HL-60 (cell line): ENCODE measurements around the gene CD38.

Source experiments
- GABPA ChIP-seq: IDR thresholded peaks from 2 replicates; pipeline ENCODE4 v1.6.1; 2012; ENCODE audit warnings: low read depth
- TF ChIP-seq, protein P1 (sequence below): IDR thresholded peaks from one replicate; pipeline ENCODE4 v1.5.1; 2011; ENCODE audit warnings: low read length, control low read depth, inconsistent platforms; ENCODE audit not compliant: insufficient read depth
- TF ChIP-seq, protein P2 (sequence below): IDR thresholded peaks from 2 replicates; pipeline ENCODE4 v1.6.1; 2012; ENCODE audit warnings: low read depth; ENCODE audit not compliant: insufficient replicate concordance

DNA sequence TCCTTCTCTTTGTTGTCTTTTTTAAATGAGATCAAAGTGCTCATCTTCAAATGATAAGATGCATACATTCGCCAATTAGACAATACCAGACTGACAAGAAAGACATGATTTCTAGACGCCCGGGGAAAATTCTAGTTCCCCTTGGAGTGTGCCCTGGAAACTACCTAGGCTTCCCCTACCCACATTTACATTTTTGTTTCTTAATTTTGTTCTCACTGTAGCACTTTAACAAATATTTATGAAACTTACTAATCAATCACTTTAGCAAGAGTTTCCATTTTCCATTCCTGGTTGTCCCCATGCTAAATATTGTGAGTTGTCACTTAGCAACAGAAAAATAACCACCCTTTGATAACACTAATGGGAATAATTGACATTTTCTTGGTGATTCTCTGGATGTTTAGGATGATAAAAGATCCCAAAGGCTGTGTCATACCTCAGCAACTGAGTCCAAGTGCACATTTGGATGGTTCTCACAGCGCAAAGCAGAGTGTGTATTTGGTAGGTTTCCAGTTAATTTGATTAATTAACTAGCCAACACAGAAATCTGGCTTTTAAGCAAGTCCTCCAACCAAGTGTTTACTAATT, 90.8 kb downstream of the CD38 start:
- TF ChIP-seq, protein P1, sequence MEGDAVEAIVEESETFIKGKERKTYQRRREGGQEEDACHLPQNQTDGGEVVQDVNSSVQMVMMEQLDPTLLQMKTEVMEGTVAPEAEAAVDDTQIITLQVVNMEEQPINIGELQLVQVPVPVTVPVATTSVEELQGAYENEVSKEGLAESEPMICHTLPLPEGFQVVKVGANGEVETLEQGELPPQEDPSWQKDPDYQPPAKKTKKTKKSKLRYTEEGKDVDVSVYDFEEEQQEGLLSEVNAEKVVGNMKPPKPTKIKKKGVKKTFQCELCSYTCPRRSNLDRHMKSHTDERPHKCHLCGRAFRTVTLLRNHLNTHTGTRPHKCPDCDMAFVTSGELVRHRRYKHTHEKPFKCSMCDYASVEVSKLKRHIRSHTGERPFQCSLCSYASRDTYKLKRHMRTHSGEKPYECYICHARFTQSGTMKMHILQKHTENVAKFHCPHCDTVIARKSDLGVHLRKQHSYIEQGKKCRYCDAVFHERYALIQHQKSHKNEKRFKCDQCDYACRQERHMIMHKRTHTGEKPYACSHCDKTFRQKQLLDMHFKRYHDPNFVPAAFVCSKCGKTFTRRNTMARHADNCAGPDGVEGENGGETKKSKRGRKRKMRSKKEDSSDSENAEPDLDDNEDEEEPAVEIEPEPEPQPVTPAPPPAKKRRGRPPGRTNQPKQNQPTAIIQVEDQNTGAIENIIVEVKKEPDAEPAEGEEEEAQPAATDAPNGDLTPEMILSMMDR, result no peak
- TF ChIP-seq, protein P2, sequence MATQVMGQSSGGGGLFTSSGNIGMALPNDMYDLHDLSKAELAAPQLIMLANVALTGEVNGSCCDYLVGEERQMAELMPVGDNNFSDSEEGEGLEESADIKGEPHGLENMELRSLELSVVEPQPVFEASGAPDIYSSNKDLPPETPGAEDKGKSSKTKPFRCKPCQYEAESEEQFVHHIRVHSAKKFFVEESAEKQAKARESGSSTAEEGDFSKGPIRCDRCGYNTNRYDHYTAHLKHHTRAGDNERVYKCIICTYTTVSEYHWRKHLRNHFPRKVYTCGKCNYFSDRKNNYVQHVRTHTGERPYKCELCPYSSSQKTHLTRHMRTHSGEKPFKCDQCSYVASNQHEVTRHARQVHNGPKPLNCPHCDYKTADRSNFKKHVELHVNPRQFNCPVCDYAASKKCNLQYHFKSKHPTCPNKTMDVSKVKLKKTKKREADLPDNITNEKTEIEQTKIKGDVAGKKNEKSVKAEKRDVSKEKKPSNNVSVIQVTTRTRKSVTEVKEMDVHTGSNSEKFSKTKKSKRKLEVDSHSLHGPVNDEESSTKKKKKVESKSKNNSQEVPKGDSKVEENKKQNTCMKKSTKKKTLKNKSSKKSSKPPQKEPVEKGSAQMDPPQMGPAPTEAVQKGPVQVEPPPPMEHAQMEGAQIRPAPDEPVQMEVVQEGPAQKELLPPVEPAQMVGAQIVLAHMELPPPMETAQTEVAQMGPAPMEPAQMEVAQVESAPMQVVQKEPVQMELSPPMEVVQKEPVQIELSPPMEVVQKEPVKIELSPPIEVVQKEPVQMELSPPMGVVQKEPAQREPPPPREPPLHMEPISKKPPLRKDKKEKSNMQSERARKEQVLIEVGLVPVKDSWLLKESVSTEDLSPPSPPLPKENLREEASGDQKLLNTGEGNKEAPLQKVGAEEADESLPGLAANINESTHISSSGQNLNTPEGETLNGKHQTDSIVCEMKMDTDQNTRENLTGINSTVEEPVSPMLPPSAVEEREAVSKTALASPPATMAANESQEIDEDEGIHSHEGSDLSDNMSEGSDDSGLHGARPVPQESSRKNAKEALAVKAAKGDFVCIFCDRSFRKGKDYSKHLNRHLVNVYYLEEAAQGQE, result no peak
- no peak for TF ChIP-seq GABPA
